HepG2 (cell line): ENCODE data around the gene GBP1.

Experiments
- ZFP41 ChIP-seq: sonication (generic); formaldehyde crosslinking; IDR thresholded peaks from 2 replicates; pipeline ENCODE4 v1.4.0; 2020; ENCODE audit warnings: mild to moderate bottlenecking, missing genetic modification reagents, borderline replicate concordance
- ZNF329 ChIP-seq: sonication (generic); formaldehyde crosslinking; IDR thresholded peaks from 2 replicates; pipeline ENCODE4 v1.9.0; 2021; ENCODE audit warnings: low read depth, mild to moderate bottlenecking, missing genetic modification reagents

DNA sequence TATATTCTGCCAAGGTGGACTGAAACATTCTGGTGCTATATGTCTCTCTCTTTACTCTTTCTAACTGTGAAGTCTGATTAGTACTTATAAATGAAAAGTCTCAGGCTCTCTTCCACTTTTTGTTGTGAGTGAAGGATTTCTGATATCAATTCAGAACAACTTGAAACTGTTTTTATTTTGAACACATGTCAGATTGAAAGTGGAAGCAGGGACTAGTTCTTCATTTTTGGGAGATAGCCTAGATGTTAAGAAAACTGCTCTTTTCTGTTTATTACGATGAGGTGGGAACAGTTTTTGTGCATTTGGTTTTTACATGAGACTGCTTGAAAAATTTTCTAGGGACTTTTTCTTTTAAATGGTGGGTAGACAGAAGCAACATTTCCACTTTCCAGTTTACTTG is 27.8 kb downstream of the GBP1 start:
- TF ChIP-seq ZFP41, result no peak
- TF ChIP-seq ZNF329 (CRISPR knock-in tag), result no peak
